Measurements from ENCODE around the gene C12orf75. TPM values are rescaled to one million over a fixed set of nuclear protein-coding genes. Genes with fewer than 3 reads are reported as not detected.
A peak's percentile ranks its signal among the peaks of the same experiment; 100 is the strongest.

Gene C12orf75
- total RNA-seq, 1 donor from 2014 or later = 87.8 TPM

DNA sequence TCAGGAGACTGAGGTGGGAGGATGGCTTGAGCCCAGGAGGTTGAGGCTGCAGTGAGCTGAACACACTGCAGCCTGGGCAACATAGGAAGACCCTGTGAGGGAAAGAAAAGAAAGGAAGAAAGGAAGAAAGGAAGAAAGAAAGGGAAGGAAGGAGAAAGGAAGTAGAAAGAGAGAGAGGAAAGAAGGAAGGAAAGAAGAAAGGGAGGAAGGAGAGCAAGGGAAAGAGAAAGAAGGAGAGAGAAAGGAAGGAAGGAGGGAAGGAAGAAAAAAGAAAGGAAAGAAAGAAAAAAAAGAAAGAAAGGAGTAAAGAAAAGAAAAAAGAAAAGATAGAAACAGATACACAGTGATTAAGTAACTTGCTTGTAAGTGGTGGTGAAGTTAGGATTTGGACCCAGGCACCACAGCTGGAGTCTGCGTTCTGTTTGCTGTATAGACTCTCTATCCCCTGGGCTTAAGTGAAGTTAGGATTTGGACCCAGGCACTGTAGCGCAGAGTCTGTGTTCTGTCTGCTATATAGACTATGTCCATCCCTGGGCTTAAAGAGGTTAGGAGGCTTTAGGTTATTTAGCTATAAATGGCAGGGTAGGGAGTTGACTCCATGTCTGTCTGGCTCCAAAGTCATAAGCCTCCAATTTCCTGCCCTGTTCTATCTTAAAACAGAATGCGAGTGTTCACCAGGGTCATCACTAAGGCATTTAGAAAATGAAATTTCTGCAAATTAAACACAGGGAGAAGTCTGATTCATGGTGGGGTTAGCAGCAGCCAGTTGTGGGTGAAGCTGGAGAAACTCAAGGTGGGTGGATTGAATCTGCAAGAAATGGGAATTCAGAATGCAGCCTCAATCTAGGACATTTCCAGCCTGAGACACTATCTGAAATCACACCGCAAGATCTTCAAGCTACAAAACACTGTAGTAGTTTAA lies 13.3 kb upstream of the C12orf75 start:
- H3K27me3 Mint-ChIP-seq (ENCODE audit: insufficient read depth) = no peaks in the 10 kb centered on the region
- H3K36me3 Mint-ChIP-seq (ENCODE audit: low read depth) = peaks cover 24% of the 10 kb centered on the region
- no peak overlapping the region for H3K27ac Mint-ChIP-seq

DNA sequence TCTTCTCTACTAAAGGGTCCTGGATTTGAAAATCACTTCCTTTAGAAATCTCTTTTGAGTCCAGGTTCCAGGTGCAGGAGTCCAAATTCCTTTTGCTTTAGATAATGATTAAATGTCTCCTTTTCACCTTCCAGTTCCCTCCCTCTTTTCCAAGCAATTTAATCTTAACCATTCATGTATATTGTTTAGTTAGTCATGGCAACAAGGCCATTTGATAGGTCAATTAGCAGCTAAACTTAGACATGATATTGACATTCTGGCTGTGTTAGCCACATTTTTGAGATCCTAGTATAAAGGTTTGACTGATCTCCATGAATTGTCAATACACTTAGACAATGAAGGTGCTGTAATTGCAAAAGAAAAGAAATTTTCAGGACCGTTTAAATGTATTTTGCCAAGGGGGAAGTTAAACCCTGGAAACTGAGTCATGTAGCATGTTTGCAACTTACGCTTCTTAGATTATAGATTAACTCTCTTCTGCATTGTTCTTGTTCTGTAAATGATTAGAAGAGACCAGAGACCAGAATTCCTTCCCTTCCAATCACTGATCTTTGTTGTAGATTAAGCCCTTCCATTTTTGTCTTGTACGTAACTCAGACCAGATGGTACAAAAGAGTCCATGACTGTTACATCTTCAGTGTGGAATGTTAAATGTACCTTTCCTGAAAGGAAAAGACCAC lies 12.4 kb upstream of the C12orf75 start:
- Mint-ChIP-seq H3K27me3 (ENCODE audit: insufficient read depth) (no peaks in the 10 kb centered on the region), H3K9me3 (peaks cover 22% of the 10 kb centered on the region), H3K4me3 (no peak overlapping the region), H3K27ac (no peak overlapping the region), H3K4me1 (ENCODE audit: low read depth) (peaks cover 34% of the 10 kb centered on the region), H3K36me3 (ENCODE audit: low read depth) (peaks cover 20% of the 10 kb centered on the region)
- intact Hi-C loops (cut with micrococcal nuclease) = no loop called here
- DNase-seq (ENCODE audit: low spot score) = no peak

More for the DNA sequence above, 13.3 kb upstream of the C12orf75 start:
- Mint-ChIP-seq H3K4me3 (no peak overlapping the region), H3K4me1 (ENCODE audit: low read depth) (peaks cover 26% of the 10 kb centered on the region), H3K9me3 (peaks cover 28% of the 10 kb centered on the region)
- intact Hi-C loops (cut with micrococcal nuclease) = no loop called here
- DNase-seq (ENCODE audit: low spot score) = no peak

DNA sequence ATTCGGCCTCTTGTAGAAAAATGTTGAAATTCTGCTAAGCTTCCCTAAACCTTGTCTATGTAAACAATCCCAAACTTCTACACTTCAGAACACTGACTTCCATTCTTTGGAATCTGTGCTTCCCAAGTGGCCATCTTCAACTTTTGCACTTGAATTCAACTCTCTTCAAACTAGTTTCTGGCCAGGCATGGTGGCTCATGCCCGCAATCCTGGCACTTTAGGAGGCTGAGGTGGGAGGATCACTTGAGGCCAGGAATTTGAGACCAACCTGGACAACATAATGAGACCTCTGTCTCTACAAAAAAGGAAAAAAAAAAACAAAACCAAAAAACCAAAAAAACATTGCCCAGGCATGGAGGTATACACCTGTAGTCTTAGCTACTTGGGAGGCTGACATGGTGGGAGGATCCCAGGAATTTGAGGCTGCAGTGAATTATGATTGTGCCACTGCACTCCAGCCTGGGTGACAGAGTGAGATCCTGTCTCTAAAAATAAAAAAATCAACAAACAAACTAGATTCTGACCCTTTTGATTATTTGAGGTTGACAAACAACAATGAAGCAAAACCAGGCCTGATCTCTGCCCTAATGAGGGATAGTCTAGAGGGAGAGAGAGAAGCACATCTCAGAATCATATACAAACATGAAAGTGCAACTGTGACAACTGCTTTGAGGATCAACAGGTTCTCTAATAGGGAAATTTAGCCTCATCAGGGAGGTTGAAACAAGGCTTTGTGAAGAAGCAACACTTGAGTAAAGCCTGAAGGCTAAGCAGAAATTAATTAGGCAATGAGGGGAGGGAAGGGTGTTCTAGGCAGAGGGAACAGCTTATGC lies 11.6 kb upstream of the C12orf75 start:
- H3K4me3 Mint-ChIP-seq = no peak overlapping the region
- H3K36me3 Mint-ChIP-seq (ENCODE audit: low read depth) = peaks cover 16% of the 10 kb centered on the region
- H3K9me3 Mint-ChIP-seq = peaks cover 15% of the 10 kb centered on the region
- intact Hi-C loops (cut with micrococcal nuclease) = no loop called here
- H3K4me1 Mint-ChIP-seq (ENCODE audit: low read depth) = peaks cover 42% of the 10 kb centered on the region
- no peak for DNase-seq (ENCODE audit: low spot score)
- peak overlapping the region; percentile 4 for H3K27ac Mint-ChIP-seq
- H3K27me3 Mint-ChIP-seq (ENCODE audit: insufficient read depth) = no peaks in the 10 kb centered on the region

DNA sequence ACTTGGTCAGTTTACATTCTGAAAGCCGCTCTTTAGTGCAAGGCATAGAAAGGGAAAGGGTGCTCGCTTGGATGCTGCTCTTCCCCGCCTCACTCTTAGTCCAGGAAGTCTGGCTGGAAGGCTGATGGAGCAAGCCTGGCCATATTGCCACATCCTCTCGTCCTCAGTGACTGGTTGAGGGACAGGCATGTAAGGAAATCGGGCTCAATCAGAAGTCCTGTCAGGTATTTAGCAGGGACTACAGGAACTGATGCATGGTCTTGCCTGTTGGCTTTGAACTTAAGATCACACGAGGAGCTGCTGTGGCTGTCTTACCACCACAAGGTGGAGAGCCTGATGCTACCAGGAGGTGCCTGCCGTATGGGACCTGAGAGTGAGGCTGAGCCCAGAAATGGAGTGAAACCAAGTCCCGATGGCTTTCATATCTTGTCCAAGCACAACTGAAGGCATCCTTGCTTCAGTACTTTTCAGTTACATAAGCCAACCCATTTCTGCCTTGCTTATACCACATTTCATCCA lies 10.7 kb upstream of the C12orf75 start:
- no peak for DNase-seq (ENCODE audit: low spot score)
- Mint-ChIP-seq H3K9me3 (peaks cover 9% of the 10 kb centered on the region), H3K36me3 (ENCODE audit: low read depth) (peaks cover 13% of the 10 kb centered on the region), H3K27me3 (ENCODE audit: insufficient read depth) (no peaks in the 10 kb centered on the region), H3K27ac (no peak overlapping the region), H3K4me1 (ENCODE audit: low read depth) (peaks cover 51% of the 10 kb centered on the region), H3K4me3 (no peak overlapping the region)
- intact Hi-C loops (cut with micrococcal nuclease) = loop anchor here (1.0 kb wide), 1 partner anchor 64 kb away; no protein-coding TSS in a partner anchor

DNA sequence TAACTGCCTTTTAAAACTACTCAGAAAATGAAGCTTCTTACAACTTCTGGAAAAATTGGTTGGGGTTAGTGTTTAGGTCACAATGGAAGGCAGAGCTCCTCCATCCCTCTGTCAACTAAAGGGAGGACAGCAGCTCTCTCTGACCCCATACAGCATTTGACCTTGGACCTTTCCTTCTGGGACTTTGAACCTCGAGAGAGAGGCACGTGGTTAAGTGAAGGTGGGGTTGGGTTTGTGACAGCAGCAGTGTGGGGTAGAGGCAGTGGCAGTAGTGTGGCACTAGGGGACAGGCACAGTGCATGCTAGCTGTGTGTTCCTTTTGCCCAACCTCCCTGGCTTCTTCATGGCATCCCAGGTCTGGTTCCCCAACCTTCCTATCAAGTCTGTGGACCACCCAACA lies 9.4 kb upstream of the C12orf75 start:
- DNase-seq (ENCODE audit: low spot score) = no peak
- Mint-ChIP-seq H3K9me3 (no peaks in the 10 kb centered on the region), H3K27ac (no peak overlapping the region), H3K4me3 (no peak overlapping the region), H3K27me3 (ENCODE audit: insufficient read depth) (no peaks in the 10 kb centered on the region), H3K36me3 (ENCODE audit: low read depth) (peaks cover 2% of the 10 kb centered on the region), H3K4me1 (ENCODE audit: low read depth) (peaks cover 53% of the 10 kb centered on the region)
- intact Hi-C loops (cut with micrococcal nuclease) = no loop called here

DNA sequence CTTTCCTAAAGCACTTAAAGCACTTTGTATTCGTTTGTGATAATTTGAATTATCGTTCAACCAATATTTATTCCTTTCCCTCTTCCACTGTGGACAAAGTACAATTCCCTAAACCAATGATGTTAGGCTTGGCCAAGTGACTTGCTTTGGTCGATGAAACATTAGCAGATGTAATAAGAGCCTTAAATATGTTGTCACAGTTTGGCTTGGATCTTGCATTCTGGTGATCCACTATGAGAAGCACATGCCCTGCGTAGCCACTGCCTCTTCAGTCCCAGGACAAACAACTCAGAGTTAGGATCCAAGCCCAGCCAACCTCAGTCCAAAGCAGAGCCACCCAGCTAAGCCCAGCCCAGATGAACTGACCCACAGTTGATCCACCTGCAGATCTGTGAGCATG lies 8.4 kb upstream of the C12orf75 start:
- intact Hi-C loops (cut with micrococcal nuclease) = no loop called here
- H3K27me3 Mint-ChIP-seq (ENCODE audit: insufficient read depth) = no peaks in the 10 kb centered on the region
- H3K4me1 Mint-ChIP-seq (ENCODE audit: low read depth) = peaks cover 63% of the 10 kb centered on the region
- H3K9me3 Mint-ChIP-seq = no peaks in the 10 kb centered on the region
- DNase-seq (ENCODE audit: low spot score) = no peak
- H3K4me3 Mint-ChIP-seq = no peak overlapping the region
- H3K36me3 Mint-ChIP-seq (ENCODE audit: low read depth) = peaks cover 4% of the 10 kb centered on the region
- no peak overlapping the region for H3K27ac Mint-ChIP-seq

DNA sequence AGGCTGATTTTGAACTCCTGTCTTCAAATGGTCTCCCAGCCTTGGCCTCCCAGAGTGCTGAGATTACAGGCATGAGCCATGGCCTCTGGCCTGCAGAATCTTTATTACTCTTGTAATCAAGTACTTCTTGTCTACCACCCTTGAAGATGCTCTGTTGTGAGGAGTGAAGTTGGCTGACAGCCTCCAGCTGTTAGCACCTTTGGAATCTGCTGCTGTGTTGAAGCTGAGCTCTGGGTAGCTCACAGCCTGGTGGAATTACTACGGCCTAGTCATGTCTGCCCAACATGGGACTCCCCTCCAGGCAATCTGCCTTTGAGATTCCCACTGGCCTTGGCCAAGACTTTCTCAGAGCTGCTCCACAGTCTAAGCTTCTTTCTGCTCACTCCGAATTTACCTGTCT lies 5.8 kb upstream of the C12orf75 start:
- Mint-ChIP-seq H3K27ac (peak overlapping the region; percentile 3), H3K9me3 (no peaks in the 10 kb centered on the region), H3K4me3 (no peak overlapping the region), H3K36me3 (ENCODE audit: low read depth) (peaks cover 4% of the 10 kb centered on the region), H3K27me3 (ENCODE audit: insufficient read depth) (no peaks in the 10 kb centered on the region), H3K4me1 (ENCODE audit: low read depth) (peaks cover 77% of the 10 kb centered on the region)
- no peak for DNase-seq (ENCODE audit: low spot score)
- intact Hi-C loops (cut with micrococcal nuclease) = loop anchor here (5.0 kb wide), 1 partner anchor 32 kb away; no protein-coding TSS in a partner anchor

DNA sequence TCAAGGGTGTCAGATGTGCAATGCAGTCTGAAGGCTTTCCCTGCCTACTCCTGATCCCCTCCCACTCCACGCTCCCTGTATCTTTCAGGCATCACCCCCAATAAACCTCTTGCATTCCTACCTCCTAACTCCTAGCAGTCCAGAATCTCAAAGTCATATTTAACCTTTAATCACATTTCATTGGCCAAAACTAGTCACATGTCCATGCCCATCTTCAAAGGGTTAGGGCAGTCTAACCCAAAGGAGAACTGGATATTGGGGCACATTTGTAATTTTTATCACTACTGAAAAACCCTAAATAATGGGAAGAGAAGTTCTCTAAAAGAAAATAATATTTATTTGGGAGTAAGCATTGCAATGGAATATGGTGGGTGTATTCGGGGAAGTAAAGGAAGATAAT lies 5.4 kb upstream of the C12orf75 start:
- no peak for DNase-seq (ENCODE audit: low spot score)
- Mint-ChIP-seq H3K36me3 (ENCODE audit: low read depth) (peaks cover 4% of the 10 kb centered on the region), H3K27ac (peak overlapping the region; percentile 14), H3K27me3 (ENCODE audit: insufficient read depth) (no peaks in the 10 kb centered on the region), H3K4me3 (peak overlapping the region; percentile 63), H3K4me1 (ENCODE audit: low read depth) (peaks cover 81% of the 10 kb centered on the region), H3K9me3 (no peaks in the 10 kb centered on the region)
- intact Hi-C loops (cut with micrococcal nuclease) = loop anchor here (5.0 kb wide), 1 partner anchor 33 kb away; no protein-coding TSS in a partner anchor

DNA sequence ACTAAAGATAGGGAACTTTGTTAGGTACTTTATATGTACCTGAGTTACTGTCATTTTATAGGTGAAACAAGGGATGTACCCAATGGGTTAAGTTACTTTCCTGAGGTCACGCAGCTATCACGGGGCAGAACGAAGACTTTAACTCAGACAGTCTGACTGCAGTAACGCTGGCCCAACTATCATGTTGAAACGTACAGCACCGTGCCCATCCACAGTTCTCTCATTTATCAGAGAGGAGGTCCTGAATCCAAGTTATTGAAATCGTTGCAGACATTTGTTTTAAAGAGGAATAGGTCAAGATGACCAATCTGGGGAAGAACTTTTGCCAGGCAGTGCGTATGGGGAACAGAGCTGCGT lies 587 bp upstream of the C12orf75 start:
- intact Hi-C loops (cut with micrococcal nuclease) = loop anchor here (1.0 to 10.0 kb wide), 13 partner anchors 27 to 1403 kb away; partner anchors contain the start of genes APPL2, EID3, HCFC2 and NFYB
- Mint-ChIP-seq H3K27ac (peak overlapping the region; percentile 91), H3K4me1 (ENCODE audit: low read depth) (peaks cover 83% of the 10 kb centered on the region)

DNA sequence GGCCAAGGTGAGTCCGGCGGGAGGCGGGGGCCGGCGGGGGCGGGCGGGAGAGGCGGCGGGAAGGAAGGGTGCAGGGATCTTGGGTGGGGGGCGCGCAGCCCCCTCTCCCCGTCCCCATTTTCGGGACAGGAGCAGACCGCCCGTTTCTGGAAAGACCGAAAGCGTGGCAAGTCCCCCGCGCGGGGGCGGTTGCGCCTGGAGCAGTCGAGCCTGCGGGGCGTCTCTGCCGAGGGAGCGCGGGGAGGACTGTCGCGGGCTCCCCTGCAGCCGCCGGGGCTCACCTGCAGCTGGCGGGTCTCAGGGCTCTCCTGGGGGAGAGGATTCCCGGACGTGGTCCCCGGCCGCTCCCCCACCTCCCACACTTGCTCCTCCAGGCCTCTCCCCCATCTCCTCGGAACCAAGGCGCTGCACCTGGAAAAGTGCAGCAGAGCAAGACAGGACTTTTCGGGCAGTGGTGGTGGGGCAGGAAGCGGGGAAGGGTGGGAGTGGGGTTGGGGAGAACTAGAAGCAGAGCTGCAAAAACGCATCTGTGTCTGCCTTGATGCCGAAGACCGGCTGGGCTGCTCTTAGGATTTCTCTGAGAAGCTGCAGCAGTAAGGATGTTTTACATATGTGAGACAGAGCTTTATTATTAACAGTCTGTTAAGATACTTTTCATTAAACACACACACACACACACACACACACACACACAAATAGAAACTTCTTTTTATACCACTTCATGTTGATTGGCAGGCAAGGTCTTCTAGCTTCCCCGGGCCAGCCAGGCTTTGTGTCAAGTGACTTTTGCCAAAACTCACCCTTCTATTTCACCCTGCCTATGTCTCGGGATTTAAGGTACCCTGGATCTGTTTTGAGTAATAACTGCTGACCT lies 677 bp downstream of the C12orf75 start:
- Mint-ChIP-seq H3K4me1 (ENCODE audit: low read depth) (peaks cover 85% of the 10 kb centered on the region), H3K9me3 (no peaks in the 10 kb centered on the region), H3K36me3 (ENCODE audit: low read depth) (peaks cover 14% of the 10 kb centered on the region), H3K4me3 (peak overlapping the region; percentile 87), H3K27me3 (ENCODE audit: insufficient read depth) (no peaks in the 10 kb centered on the region), H3K27ac (peak overlapping the region; percentile 88)
- no peak for DNase-seq (ENCODE audit: low spot score)
- intact Hi-C loops (cut with micrococcal nuclease) = loop anchor here (1.0 to 10.0 kb wide), 12 partner anchors 26 to 1404 kb away; partner anchors contain the start of genes APPL2, EID3, HCFC2 and NFYB

More for the DNA sequence above, 587 bp upstream of the C12orf75 start:
- no peak for DNase-seq (ENCODE audit: low spot score)
- Mint-ChIP-seq H3K4me3 (peak overlapping the region; percentile 85), H3K27me3 (ENCODE audit: insufficient read depth) (no peaks in the 10 kb centered on the region), H3K36me3 (ENCODE audit: low read depth) (peaks cover 6% of the 10 kb centered on the region), H3K9me3 (no peaks in the 10 kb centered on the region)

DNA sequence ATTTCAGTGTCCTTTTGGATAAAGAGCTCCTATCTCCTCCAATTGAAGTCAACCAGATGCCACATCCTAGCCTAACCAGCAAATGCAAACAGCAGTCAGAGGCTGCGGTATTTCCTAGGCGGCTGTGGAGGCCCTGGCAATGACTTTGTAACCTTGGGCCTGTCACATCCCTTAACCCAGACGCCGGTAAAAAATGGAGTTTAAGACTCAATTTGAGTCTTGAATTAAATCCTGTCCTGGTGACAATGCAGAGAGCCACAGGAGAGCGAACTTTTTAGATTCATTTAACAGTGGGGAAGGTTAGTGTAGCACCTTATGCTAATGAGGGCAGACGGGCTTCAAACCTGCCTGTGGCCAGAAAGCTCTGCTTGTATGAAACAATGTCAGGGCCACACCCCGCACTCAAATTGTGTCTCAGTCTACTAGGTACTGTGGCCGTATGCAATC lies 1.3 kb downstream of the C12orf75 start:
- peaks cover 83% of the 10 kb centered on the region for H3K4me1 Mint-ChIP-seq (ENCODE audit: low read depth)
- DNase-seq (ENCODE audit: low spot score) = peak; percentile 33
- H3K27ac Mint-ChIP-seq = peak overlapping the region; percentile 88
- intact Hi-C loops (cut with micrococcal nuclease) = loop anchor here (2.0 to 10.0 kb wide), 10 partner anchors 25 to 1405 kb away; partner anchors contain the start of genes EID3, HCFC2, NFYB and POLR3B
- peaks cover 17% of the 10 kb centered on the region for H3K36me3 Mint-ChIP-seq (ENCODE audit: low read depth)
- H3K9me3 Mint-ChIP-seq = peaks cover 4% of the 10 kb centered on the region
- peak overlapping the region; percentile 87 for H3K4me3 Mint-ChIP-seq
- no peaks in the 10 kb centered on the region for H3K27me3 Mint-ChIP-seq (ENCODE audit: insufficient read depth)

Data from activated T-helper 1 cell treated with anti-CD3 and anti-CD28 coated beads, Interleukin-12 subunit alpha, Interleukin-12 subunit beta, Interleukin-2, Interleukin-4 antibody, amounts not matched to agents 30 ng/mL and 10 ng/mL and 1 ng/mL, durations not matched to agents 14 hours and 24 hours and 36 hours (primary cell).